ENCODE measurements around the gene TBX10.
"Not testable (repeated sequence)": the region's sequence is repeated elsewhere in the genome, so short reads cannot be mapped to it uniquely, and the experiment has no call there.

The TBX10 gene

DNA sequence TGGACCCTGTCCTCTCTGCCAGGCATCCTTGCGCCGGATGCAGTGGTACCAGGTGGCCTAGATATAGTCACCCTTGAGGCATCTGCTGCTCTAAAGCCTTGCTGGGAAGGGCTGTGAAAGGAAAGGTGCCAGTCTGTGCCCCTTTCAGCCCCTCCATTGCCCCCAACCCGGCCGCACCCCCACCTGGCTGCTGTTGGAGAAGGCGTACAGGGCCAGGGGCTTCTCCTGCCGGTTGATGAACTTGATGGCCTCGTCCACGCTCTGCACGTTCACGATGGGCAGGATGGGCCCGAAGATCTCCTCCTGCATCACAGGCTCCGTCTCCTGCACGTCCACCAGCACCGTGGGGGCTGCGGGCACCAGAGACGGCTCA, 24.6 kb upstream of the TBX10 start:
- DNase-seq (ENCODE audit: low read depth in 2 of 2) = no peak

DNA sequence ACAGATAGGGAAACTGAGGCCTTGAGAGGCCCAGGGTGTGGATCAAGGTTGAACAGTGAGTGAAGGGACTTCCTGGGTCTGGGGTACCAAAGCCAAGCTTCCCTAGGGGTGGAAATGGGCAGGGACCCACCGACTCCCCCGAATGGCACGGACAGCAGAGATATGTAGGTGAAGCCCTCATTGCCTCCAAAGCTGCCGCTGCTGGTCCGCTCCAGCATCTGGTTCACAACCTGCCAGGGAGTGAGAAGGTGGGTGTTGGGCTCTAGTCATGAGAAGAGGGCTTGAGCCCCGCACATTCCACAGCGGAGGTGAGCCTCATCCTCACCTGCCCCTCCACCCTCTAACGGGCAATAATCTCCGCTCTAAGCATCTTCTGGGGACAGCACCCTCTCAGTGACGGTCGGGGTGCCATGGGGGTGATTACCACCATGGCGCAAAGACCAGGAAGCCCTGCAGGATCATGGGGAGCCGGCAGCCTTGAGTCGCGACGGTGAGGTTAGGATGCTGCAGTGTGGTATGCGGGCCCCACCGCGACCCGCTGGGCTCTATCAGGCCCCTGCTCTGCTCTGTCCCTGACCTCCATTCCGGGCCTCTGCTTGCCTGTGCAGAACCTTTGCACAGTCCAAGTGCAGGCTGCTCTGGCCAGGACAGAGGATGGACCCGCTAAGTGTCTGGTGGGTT, 24.1 kb upstream of the TBX10 start:
- no peak for DNase-seq (ENCODE audit: low read depth in 2 of 2)

DNA sequence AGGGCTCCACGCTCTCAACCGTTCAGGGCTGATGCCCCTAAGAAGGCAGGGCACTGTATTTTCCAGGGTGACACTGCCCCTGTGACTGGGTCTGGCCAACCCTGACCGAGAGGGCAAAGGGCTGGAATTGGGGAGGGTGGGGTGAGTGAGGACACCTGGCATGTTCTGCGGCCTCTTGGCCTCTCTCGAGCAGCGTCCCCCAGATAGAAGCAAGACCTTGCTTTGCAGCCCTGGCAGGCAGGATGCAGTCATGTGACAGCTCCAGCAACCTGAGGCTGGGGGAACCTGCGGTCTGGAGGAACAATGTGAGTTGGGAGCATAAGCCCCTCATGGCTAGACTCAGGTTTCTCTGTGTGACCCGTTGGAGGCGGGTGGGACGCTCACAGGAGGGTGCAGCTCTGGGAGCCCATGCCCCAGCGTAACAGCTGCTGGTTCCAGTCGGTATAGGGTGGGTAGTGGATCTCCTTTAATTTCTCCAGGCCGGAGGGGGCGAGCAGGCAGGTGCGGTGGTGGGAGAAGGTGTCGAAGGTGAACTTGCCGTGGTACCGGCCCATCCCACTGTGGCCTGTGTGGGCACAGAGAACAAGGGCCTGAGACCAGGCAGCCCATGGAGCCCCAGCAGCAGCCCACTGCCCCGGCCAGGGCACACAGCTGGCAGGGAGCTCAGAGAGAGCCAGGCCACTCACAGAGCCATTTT, 23.4 kb upstream of the TBX10 start:
- DNase-seq (ENCODE audit: low read depth in 2 of 2) = no peak

DNA sequence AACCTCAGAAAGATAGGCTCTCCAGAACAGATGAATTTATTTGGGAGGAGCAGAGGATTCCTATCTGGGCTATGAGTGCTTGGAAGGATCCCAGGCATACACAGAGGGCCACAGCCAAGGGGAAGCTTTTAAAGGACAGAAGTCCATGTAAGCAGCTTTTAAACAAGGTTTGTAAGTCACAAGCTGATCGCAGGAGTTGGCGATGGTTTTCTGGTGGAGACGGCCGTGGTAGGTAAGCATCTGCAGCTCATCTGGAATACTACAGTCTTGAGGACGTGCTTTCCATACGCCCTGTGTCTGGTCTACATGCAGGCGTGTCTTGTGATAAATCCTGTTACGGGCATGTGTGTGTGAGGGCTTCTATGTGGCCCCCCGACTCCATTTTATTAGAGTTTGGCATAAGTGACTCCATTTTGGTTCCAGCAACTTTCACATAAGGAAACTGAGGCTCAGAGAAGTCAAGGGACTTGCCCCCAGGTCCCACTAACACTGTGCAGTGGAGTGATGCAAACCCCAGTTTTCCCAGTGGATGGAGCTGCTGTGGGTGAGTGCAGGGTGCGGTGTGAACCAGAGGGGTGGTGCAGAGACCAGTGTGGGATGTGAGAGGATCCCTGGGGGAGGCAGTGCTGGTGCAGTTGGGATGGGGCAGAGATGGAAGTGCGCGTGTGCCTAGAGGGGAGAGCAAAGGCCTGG, 22.7 kb upstream of the TBX10 start:
- DNase-seq (ENCODE audit: low read depth in 2 of 2) = no peak

DNA sequence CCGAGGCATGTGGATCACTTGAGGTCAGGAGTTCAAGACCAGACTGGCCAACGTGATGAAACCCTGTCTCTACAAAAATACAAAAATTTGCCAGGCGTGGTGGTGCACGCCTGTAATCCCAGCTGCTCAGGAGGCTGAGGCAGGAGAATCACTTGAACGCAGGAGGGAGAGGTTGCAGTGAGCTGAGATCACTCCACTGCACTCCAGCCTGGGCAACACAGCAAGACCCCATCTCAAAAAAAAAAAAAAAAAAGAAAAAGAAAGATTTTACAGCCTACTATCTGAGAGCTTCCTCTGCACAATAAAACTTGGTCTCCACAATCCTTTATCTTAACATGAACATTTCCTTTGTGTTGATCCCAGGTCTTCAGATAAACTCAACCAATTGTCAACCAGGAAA, 21.2 kb upstream of the TBX10 start:
- DNase-seq (ENCODE audit: low read depth in 2 of 2) = not testable (repeated sequence)

DNA sequence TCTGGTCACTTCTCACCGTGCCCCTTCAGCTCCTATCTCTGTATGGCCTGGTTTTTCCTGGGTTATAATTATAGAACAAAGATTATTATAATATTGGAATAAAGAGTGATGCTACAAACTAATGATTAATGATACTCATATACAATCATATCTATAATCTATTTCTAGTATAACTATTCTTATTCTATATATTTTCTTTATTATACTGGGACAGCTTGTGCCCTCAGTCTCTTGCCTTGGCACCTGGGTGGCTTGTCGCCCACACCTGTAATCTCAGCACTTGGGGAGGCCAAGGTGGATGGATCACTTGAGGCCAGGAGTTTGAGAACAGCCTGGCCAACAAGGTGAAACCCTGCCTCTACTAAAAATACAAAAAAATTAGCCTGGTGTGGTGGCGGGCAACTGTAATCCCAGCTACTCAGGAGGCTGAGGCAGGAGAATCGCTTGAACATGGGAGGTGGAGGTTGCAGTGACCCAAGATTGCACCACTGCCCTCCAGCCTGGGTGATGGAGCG, 20.1 kb upstream of the TBX10 start:
- not testable (repeated sequence) for DNase-seq (ENCODE audit: low read depth in 2 of 2)

DNA sequence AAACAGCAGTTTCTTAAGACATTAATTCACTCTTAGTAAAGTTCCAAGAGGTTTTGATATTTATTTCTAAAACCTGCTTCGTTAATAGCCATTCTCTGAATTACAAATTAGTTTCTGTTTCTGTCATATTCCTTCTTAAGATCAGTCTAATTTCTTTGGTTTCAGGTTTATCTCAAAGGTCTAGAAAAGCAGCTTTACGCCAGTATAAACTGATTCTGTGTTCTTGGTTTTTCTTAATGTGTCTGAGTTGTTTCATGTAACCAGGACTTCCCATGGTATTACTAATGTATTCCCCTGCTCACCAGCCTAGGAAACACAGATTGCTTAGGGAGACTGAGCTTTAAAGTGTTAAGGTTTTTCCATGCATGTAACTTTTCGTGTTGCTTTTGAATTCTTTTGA, 17.7 kb upstream of the TBX10 start:
- no peak for DNase-seq (ENCODE audit: low read depth in 2 of 2)

DNA sequence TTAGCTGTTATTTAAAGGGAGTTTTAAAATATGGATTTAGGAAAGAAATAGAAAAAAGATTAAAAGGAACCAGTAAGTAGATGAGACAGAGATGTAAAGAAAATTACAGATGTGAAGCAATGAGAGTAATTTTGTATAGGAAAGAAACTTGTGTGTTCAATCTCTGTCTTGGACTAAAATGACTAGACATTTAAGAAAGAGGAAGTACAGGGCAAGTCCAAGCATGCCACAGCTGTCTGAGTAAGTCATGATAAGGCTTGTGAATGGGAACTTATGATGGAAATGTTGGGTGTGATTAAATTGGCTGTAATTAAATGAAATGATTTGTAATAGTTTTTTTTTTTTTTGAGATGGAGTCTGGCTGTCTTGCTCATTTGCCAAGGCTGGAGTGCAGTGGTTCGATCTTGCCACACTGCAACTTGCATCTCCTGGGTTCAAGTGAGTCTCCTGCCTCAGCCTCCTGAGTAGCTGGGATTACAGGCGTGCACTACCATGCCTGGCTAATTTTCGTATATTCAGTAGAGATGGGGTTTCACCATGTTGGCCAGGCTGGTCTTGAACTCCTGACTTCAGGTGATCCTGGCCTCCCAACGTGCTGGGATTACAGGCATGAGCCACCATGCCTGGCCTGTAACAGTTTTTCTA, 16.8 kb upstream of the TBX10 start:
- no peak for DNase-seq (ENCODE audit: low read depth in 2 of 2)

DNA sequence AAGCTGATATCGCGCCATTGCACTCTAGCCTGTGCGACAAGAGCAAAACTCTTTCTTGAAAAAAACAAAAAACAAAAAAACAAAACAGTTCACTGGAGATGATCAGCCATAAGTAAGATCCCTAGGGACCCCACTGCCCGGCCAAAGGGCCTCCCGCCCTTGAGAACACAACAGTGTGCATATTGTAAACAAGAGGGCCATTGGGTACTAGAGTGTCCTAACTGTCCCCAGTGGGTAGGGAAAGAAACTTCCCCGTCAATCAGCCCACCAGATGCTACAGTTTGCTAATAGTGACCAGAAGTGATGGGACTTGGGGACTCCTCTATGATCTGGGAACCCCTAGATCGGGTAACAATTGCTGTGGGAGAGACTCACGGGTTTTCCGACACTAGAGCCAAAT, 14.7 kb upstream of the TBX10 start:
- DNase-seq (ENCODE audit: low read depth in 2 of 2) = no peak

DNA sequence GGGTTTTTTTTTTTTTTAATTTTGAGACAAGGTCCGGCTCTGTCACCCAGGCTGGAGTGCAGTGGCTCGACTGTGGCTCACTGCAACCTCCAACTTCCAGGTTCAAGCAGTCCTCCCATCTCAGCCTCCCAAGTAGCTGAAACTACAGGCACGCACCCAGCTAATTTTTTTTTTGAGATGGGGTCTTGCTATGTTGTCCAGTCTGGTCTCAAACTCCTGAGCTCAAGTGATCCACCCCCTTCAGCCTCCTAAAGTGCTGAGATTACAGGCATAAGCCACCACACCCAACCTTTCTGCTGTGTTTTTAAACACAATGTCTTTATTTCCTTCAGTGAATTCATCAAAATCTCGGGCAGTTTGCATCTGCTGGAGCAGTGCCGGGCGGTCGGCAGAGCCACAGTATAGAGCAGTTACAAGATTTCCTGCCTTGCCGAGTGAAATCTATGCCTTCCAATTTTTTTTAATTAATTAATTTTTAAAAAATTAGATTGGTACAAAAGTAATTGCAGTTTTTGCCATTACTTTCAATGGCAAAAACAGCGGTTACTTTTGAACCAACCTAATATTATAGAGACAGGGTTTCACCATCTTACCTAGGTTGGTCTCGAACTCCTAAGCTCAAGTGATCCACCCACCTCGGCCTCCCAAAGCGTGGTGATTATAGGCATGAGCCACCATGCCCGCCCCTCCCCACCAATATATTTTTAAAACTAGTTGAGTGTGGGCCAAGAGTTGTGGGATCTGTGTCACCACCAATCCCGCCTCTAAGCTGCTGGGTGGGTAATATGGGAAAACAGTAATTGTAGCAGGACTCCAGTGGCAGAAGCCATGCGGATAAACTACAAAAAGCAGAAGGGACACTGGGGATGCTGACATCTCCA, 13.6 kb upstream of the TBX10 start:
- DNase-seq (ENCODE audit: low read depth in 2 of 2) = no peak

DNA sequence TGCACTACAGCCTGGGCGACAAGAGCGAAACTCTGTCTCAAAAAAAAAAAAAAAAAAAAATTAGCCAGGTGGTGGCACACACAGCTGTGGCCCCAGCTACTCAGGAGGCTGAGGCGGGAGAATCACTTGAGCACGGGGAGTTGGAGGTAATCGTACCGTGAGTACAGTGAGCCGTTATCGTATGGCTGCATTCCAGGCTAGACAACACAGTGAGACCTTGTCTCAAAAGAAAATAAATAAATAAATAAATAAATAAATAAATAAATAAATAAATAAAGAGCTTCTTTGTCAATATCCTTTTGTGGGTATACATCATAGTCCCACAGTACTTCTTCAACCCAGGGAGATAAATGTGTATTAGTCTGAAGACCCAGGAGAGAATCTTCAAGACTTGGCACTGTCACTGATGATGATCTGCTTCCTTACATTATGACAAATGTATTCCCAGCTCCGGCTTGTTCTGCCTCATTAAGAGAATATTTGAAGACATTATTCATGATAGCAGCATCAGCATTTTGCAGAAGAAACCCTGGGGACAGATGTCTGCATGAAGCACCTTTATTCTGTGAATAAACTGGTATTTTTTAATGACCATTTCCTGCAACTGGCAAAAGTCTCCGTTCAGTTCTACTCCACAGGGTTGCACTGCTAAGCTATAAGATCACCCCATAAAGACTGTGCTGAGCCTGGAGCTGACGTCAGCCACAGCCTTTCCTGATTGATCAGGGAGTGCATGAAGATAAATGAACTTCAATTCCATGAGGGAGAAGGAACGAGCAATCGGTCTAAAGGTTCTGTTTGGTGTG, 12.6 kb upstream of the TBX10 start:
- DNase-seq (ENCODE audit: low read depth in 2 of 2) = no peak

DNA sequence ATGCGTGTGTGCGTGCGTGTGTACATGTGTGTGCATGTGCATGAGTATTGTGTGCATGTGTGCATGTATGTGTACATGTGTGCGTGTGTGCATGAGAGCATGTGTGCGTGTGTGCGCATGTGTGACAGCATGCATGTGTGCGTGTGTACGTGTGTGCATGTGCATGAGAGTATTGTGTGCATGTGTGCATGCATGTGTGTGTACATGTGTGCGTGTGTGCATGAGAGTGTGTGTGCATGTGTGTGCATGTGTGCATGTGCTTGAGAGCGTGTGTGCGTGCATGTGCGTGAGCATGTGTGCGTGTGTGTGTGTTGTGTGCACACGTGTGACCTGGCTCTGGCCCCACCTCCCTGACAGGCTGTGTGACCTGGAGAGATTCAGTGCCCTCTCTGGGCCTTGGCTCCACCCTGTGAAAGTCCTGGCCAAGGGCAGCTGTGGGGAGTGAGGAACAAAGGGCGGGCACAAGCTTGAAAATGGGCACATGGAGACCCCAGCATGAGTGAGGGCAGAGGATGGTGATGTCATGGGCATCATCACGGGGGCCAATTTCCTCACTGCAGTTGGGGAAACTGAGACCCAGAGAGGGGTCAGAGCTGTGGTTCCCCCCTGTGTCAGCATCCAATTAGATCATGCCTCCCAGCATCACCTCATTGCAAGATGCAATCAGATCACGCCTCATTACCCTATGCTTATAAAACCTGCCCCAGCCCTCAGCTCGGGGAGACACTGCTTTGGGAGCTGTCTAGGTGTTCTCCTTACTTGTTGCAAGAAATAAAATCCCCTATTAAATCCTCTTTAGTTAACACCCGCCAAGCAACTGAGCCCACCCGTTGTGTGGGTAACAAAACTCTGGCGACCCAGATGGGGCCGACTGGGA, 10.3 kb upstream of the TBX10 start:
- no peak for DNase-seq (ENCODE audit: low read depth in 2 of 2)

DNA sequence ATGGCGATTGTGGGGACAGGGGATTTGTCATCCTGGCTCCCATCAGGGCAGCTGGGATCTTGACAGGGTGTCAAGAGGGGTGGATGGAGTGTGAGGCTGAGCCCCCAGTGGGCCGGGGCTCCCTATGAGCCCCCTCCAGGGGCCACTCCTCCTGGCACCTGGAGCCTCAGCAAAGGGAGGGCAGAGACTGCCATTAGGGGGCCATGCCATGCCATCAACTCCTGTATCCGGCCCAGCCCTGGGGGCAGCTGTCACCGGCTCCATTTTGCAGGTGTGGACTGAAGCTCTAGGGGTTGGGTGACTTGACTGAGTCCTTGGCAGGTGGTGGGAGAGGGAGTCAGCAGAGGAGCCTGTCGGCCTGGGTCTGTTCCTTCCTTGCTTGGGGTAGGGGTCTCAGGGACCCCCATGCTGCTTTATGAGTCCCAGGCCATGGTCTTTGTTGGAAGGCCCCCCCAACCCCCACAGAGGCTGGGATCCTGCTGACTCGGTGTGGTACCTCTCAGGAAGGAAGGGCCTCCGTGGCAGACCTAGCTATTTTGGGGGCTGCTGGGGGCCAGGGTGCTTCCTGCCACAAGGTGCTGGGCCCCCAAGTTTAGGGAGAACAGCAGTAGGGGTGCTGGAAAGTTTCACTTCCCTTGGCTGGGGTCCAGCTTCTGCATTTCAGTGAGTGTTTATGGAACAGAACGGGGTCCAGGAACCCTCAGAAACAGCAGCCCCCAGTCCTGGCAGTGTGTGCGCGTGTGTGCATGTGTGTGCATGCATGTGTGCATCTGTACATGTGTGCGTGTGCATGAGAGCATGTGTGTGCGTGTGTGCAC, 9.4 kb upstream of the TBX10 start:
- DNase-seq (ENCODE audit: low read depth in 2 of 2) = no peak

DNA sequence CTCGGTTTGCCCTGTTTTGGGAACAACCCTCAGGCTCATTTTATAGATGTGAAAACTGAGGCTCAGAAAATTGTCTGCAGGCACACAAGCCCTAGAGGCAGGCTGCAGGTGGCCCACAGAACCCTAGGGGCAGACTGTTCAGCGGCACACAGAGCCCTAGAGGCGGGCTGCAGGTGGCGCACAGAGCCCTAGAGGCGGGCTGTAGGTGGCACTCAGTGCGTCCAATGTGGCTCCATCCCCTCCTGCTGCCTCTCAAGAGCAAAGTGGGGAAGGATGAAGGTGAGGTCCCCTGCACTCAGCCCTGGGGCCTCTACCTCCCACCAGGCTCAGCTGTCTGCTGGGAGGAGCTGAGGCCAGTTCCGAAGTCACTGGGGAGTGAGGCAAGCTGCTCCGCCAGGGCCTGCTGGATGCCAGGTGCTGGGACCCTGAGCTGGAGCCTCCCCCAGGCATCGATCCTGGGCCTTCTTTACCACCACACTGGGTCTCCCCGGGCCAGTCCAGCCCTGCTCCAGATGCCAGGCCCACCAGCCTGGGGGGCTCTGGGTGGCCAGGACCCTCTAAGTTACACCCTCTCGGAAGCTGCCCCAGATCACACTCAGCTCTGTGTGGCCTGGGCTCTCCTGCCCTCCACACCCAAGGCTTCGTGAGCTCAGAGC, 8.7 kb upstream of the TBX10 start:
- DNase-seq (ENCODE audit: low read depth in 2 of 2) = peak; percentile 27 to 42

DNA sequence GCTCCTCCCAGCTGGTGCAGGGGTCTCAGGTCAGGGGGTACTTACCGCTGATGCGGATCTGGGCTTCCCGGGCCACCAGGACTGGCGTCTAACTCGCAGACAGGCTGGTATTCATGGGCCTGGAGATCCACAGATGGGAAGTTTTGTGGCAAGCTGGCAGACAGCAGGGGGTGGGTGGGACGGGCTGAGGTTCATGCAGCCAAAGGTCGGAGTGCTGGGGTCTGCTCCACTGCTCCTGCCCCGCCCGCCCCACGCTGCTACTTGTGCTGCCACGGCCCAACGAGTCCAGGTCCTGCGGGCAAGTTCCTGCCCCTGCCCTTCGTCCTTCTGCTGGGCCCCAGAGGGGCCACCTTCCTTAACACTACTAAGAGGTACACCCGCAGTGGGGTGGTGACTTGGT, 7.9 kb upstream of the TBX10 start:
- DNase-seq (ENCODE audit: low read depth in 2 of 2) = no peak

DNA sequence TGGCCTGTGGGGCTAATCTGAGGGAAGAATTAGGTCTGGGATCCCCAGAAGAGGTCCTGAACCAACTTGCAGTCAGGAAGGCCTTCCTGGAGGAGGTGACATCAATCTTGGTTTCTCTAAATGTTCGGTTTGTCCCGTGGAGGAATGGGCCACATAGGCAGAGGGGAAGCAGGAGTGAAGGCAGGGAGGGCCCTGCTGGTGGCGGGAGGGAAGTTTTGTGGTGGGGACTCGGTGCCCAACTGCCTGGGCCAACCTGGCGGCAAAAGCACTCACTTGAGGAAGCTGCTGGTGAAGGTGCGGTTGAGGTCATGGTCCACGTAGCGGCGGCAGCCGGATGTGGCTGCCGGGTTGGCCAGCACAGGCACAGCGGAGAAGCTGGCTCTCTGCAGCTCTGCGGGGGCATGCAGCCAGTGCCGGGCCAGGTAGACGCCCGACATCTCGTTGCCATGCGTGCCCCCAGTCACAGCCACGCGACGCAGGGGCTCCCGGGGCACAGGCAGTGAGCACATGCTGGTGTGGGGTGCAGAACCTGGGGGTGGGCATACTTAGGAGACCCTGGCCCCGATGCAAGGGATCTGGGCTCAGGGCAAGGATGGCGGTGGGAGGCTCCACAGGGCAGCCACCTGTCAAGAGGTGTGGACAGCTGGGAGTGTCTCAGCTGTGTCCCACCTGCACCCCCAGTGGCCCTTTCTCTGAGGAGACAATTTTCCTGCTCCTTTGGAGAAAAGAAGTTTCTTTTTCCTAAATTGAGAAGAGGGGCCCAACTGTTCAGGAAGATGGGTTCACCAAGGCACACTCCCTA, 7.2 kb upstream of the TBX10 start:
- DNase-seq (ENCODE audit: low read depth in 2 of 2) = peak in 1 of 2 donors; percentile 18
